Measurements from ENCODE around the gene UBE2L6. TPM values are rescaled to one million over a fixed set of nuclear protein-coding genes. Genes with fewer than 3 reads are reported as not detected.
"Not testable (repeated sequence)": the region's sequence is repeated elsewhere in the genome, so short reads cannot be mapped to it uniquely, and the experiment has no call there.

Gene UBE2L6
- total RNA-seq, 1 donor from 2014 or later: 36.8 TPM

GRCh38 chr11:57566905-57567514 lies 462 bp downstream of the UBE2L6 start:
- DNase-seq (ENCODE audit: low read depth): no peak

DNA sequence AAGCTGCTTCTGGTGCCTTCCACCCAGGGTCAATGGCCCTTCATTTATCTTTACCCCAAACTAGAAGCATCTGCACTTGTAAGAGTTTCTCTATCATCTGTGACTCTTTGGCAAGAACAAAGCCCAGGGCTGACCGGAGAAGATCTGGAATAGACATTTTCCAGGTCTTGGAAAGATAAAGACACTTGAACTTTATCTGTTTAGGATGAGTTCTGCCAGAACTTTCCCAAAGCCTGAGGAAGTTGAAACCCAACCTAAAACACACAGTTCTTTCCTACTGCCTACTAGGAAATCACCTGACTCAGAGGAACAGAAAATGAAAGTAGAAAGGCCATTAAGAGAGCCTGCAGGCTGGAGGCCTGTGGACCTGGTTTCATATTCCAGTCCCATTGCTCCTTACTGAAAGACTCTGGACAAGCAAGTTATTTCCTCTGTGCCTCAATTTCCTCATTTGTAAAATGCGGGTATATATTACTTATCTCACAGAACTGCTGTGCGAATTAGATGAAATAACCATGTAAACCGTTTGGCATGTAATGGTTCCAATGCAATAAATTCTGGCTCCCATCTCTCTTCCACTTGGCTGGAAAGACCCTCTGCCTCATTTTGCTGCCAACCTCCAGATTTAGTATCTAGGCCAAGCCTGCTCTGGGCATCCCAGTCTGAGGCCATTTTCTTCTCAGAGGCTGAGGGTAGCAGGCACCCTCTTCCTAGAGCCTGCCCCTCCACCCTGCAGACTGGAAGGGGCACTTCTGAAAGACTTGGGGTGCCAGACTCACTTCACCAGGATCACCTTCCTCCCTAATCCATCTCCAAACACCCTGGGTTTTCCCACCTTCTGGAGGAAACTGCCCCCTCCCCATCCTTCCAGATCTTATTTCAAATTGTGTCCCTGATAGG lies 1.2 kb downstream of the UBE2L6 start:
- DNase-seq (ENCODE audit: low read depth): peak; percentile 44

- DNase-seq (ENCODE audit: low read depth): no peak
These were observed 4.9 kb downstream of the UBE2L6 start for GRCh38 chr11:57562596-57562995.

DNA sequence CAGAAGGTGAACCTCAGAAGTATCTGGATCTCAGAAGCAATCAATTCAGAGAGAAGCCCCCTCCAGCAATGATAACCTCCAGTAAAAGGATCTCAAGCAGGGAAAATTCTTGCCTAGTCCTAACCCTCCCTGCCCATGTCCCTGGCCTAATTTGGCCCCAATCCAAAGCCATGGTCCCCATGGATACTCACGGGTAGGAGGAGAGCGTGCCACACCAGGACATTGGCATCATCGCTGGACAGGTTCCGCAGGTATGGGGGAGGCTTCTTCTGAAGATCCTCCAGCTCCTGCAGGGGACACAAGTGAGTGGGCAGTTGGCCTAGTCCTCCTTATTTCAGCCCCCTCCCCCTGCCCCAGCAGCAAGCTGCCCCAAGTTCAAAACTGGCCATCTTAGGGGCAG lies 7.3 kb downstream of the UBE2L6 start:
- no peak for DNase-seq (ENCODE audit: low read depth)

DNA sequence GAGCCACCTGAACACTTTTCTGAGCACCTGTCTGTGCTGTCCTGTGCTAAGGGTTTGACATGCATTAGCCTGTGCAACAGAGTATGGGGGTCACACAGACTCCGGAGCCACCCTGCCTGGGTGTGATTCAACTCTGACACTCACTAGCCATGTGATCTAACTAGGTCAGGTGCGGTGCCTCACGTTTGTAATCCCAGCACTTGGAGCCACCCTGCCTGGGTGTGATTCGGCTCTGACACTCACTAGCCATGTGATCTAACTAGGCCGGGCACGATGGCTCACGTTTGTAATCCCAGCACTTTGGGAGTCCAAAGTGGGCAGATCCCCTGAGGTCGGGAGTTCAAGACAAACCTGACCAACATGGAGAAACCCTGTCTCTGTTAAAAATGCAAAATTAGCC lies 11.4 kb downstream of the UBE2L6 start:
- no peak for DNase-seq (ENCODE audit: low read depth)

- no peak for DNase-seq (ENCODE audit: low read depth)
These were observed 12.1 kb downstream of the UBE2L6 start for GRCh38 chr11:57555393-57555792.

DNA sequence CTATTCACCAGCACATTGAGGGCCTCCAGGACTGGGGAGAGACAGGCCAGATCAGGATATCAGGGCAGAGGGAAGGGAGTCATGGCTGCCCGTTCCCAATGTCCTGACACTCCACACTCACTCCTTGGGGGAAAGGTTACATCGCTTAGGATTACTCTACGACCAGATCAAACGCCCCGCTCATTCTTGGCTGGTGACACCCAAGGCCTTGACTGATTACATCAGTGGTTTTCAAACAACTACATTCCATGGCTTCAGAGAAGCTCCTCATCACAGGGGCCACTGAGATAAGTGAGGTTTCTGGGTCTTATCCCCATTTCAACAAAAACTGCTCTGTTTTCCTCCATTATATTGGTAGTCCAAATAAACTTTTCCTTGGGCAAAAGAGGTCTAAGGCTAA lies 15.0 kb downstream of the UBE2L6 start:
- DNase-seq (ENCODE audit: low read depth): no peak

DNA sequence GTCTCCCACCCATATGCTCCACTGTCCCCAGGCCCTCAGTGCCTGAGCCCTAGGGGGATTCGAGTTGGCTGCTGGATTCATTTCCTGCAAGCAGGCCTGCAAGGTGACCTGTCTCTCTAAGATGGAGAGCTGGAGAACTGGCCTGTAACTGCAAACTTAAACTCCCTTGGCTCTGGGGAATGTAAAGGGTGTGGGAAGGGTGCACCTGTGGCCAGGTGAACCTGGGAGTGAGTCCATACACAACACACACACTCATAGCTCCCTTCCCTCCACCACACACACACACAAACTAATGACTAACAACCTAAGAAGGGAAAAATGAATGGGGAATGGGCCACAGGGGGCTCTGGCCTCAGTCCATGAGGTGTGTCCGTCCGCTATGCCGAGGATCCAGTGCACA lies 15.5 kb downstream of the UBE2L6 start:
- no peak for DNase-seq (ENCODE audit: low read depth)

DNA sequence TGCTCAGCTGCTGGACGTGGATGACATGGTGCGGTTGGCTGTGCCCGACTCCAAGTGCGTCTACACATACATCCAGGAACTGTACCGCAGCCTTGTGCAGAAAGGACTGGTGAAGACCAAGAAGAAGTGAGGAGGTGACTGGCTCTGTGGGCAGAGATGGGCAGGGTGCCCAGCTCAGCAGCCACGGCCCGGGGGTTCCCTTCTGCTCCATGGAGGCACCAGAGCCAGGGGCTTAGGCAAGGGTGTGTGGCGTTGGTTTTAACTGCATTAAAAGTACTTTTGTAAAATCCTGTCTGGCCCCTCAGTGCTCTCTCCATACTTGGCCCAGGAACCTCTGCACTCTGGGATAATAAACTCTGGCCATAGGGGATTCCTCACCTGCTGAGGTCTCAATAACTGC lies 17.5 kb downstream of the UBE2L6 start:
- DNase-seq (ENCODE audit: low read depth): no peak

- DNase-seq (ENCODE audit: low read depth): no peak
These were observed 19.6 kb downstream of the UBE2L6 start for GRCh38 chr11:57547854-57548377.

DNA sequence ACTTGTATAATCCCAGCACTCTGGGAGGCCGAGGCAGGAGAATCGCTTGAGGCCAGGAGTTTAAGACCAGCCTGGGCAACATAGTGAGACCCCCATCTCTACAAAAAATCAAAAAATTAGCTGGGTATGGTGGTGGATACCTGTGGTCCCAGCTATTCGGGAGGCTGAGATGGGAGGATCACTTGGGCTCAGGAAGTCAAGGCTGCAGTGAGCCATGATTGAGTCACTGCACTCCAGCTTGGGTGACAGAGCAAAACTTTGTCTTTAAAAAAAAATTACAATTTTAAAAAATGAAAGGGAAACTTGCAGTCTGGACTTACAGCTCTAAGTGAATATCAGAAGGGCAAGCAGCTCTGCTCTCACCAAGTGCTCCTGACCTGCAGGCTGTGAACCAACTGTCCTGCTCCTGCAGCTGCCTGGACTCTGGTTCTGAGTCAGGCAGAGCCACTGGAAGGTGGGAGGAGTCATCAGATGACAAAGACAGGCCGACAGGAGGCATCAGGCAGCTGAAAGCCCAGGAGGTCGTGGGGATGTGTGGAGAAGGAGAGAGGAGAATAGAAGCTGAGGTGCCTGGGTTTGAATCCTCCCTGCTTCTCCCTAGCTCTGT lies 20.5 kb downstream of the UBE2L6 start:
- peak; percentile 87 for DNase-seq (ENCODE audit: low read depth)

DNA sequence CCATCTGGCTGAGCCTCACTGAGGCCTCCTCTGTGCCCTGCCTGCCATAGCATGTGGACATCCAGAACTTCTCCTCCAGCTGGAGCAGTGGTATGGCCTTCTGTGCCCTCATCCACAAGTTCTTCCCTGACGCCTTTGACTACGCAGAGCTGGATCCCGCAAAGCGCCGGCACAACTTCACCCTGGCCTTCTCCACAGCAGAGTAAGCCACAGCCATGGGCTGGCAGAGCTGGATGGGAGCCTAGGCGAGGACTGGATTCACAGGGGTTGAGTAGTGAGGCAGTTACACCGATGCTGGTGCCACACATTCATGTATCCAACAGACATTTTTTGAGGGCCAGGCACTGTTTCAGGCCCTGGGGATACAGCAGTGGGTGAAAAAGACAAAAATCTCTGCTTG lies 21.0 kb downstream of the UBE2L6 start:
- DNase-seq (ENCODE audit: low read depth): no peak

DNA sequence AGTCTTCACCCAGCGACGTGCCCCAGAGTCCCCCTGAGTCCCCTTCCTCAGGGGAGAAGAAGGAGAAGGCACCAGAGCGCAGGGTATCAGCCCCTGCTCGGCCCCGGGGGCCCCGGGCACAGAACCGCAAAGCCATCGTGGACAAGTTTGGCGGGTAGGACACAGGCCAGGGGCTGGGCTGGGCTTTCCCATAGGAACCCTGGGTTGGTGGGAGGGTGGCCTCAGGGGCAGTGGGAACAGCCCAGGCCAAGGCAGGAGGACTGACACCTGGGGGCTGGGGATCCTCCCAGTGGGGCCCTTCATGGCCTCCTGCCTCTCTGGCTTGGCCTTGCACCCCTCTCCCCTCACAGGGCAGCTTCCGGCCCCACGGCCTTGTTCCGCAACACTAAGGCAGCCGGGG lies 21.6 kb downstream of the UBE2L6 start:
- no peak for DNase-seq (ENCODE audit: low read depth)

DNA sequence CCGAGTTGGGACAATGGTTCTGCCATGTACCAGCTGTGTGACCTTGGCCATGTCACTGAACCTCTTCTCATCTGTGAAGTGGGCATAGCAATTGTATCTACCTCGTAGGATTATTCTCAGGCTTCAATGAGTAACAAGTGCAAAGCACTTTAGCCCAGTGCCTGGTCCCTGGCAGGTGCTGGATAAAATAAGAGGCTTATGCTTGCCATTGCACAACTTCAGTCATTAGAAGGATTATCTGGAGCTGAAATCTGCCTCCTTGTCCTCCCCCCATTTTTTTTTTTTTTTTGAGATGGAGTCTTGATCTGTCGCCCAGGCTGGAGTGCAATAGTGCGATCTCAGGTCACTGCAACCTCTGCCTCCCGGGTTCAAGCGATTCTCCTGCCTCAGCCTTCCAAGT lies 22.9 kb downstream of the UBE2L6 start:
- DNase-seq (ENCODE audit: low read depth): no peak

- no peak for DNase-seq (ENCODE audit: low read depth)
These were observed 23.9 kb downstream of the UBE2L6 start for GRCh38 chr11:57543593-57543992.

DNA sequence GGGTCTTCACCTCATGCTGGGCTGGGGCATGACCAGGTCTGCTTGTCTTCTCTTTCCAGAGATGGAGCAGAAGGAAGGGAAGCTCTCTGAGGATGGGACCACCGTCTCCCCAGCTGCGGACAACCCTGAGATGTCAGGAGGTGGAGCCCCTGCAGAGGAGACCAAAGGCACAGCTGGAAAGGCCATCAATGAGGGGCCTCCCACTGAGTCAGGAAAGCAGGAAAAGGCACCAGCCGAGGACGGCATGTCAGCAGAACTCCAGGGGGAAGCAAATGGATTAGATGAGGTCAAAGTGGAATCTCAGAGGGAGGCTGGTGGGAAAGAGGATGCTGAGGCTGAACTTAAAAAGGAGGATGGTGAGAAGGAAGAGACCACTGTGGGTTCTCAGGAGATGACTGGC lies 24.9 kb downstream of the UBE2L6 start:
- DNase-seq (ENCODE audit: low read depth): no peak

GRCh38 chr11:57541169-57541568 lies 26.3 kb downstream of the UBE2L6 start:
- peak; percentile 80 for DNase-seq (ENCODE audit: low read depth)

DNA sequence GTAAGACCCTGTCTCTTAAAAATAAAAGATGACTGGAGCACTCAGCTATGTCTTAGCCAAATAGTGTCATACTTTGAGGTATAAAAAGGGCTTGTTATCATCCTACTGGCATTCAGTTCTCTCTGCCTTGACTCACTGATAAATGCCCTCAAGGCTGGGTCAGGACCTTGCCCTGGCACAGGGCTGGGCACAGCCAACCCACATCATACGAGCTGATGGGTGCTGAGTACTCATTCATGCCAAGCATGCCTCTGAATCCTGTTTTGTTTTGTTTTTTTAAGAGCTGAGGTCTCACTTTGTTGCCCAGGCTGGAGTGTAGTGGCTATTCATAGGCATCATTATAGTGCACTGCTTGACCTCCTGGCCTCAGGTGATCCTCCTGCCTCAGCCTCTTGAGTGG lies 28.1 kb downstream of the UBE2L6 start:
- DNase-seq (ENCODE audit: low read depth): peak; percentile 30

GRCh38 chr11:57536947-57537619 lies 30.4 kb downstream of the UBE2L6 start, which contains the start of gene SMTNL1:
TSS of gene SMTNL1 (plus strand) at chr11:57537595. CDS start at chr11:57542643, 5,048 bp downstream.
- DNase-seq (ENCODE audit: low read depth): peak; percentile 70

DNA sequence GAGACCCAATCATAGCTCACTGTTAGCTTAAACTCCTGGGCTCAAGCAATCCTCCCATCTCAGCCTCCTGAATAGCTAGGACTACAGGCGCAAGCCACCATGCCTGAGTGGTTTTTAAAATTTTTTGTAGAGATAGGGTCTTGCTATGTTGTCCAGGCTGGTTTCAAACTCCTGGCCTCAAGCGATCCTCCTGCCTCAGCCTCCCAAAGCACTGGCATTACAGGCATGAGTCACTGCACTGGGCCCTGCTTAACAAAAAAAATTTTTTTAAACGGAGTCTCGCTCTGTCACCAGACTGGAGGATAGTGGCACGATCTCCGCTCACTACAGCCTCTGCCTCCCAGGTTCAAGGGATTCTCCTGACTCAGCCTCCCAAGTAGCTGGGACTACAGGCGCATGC lies 33.0 kb downstream of the UBE2L6 start:
- DNase-seq (ENCODE audit: low read depth): not testable (repeated sequence)

All from myocyte (in vitro differentiated cells).